ENCODE measurements around the gene CD3D. TPM values are rescaled to one million over a fixed set of nuclear protein-coding genes. Genes with fewer than 3 reads are reported as not detected.

The CD3D gene
- not detected in 2 replicates for total RNA-seq

GRCh38 chr11:118342503-118343161 is at the start of gene CD3D:
Gene CD3D, minus strand, starts transcription at chr11:118342705. Its CDS starts 98 bp downstream, at chr11:118342607.

GRCh38 chr11:118359295-118359958 is 16.9 kb upstream of the CD3D start, which contains the start of gene UBE4A:
Gene UBE4A, plus strand, starts transcription at chr11:118359600. Its CDS starts 5,481 bp downstream, at chr11:118365081.

GRCh38 chr11:118343981-118344515 is 1.5 kb upstream of the CD3D start, which contains the start of gene CD3G:
Gene CD3G, plus strand, starts transcription at chr11:118344344. Its CDS starts 80 bp downstream, at chr11:118344424.

GRCh38 chr11:118304568-118305248 is 37.8 kb downstream of the CD3D start, which contains the start of gene CD3E:
Gene CD3E, plus strand, starts transcription at chr11:118304730. Its CDS starts 223 bp downstream, at chr11:118304953.

Other genes with a start within 250 kb of the CD3D start
- 0.09 TPM in 2 replicates for gene SCN4B, start 189.9 kb downstream of the CD3D start, total RNA-seq
- not detected in 2 replicates for gene SCN2B, start 166.1 kb downstream of the CD3D start, total RNA-seq
- 0.19 and 0.27 TPM in 2 replicates for gene JAML, start 117.7 kb downstream of the CD3D start, total RNA-seq
- gene MPZL3, start 90.3 kb downstream of the CD3D start, total RNA-seq, result 8.2 and 12.4 TPM in 2 replicates
- 118 and 402 TPM in 2 replicates for gene MPZL2, start 78.4 kb downstream of the CD3D start, total RNA-seq
- gene CD3E, start 38.0 kb downstream of the CD3D start, total RNA-seq, result not detected in 2 replicates
- not detected in 2 replicates for gene CD3G, start 1.6 kb upstream of the CD3D start, total RNA-seq
- gene UBE4A, start 16.9 kb upstream of the CD3D start, total RNA-seq, result 25.4 and 26.5 TPM in 2 replicates
- gene ATP5MG, start 58.9 kb upstream of the CD3D start, total RNA-seq, result 131 and 166 TPM in 2 replicates
- gene KMT2A, start 93.8 kb upstream of the CD3D start, total RNA-seq, result 19.8 and 27.7 TPM in 2 replicates
- 0.45 and 1.2 TPM in 2 replicates for gene TTC36, start 184.8 kb upstream of the CD3D start, total RNA-seq
- 6.7 and 12.6 TPM in 2 replicates for gene TMEM25, start 188.5 kb upstream of the CD3D start, total RNA-seq
- 25.1 and 31.1 TPM in 2 replicates for gene IFT46, start 223.2 kb upstream of the CD3D start, total RNA-seq
- 111 and 138 TPM in 2 replicates for gene ARCN1, start 229.7 kb upstream of the CD3D start, total RNA-seq

Measured in endothelial cell of coronary artery (primary cell).